ENCODE results near the gene SPRY1. TPM values are rescaled to one million over a fixed set of nuclear protein-coding genes. Genes with fewer than 3 reads are reported as not detected.

The SPRY1 gene
- total RNA-seq, 1 donor from 2014 or later, result 4.8 TPM

- DNase-seq (ENCODE audit: low read depth), result no peak
- no peaks in the 10 kb centered on the region for H3K27me3 ChIP-seq (ENCODE audit: control insufficient read depth, insufficient read depth, low read length)
- TF ChIP-seq CTCF (IDR thresholded peaks at IDR 0.05; ENCODE audit: insufficient read depth, low read length, poor library complexity, severe bottlenecking), result no peak
- no peak overlapping the region for H3K4me3 ChIP-seq (ENCODE audit: low read depth, low read length)
- peaks cover 2% of the 10 kb centered on the region for H3K36me3 ChIP-seq (ENCODE audit: control insufficient read depth, insufficient read depth, low read length)
Observed at GRCh38 chr4:123406872-123407271, 10.3 kb downstream of the SPRY1 start.

GRCh38 chr4:123408471-123409084, 12.0 kb downstream of the SPRY1 start:
- no peak overlapping the region for H3K4me3 ChIP-seq (ENCODE audit: low read depth, low read length)
- TF ChIP-seq CTCF (IDR thresholded peaks at IDR 0.05; ENCODE audit: insufficient read depth, low read length, poor library complexity, severe bottlenecking), result no peak
- no peaks in the 10 kb centered on the region for H3K36me3 ChIP-seq (ENCODE audit: control insufficient read depth, insufficient read depth, low read length)
- no peak for DNase-seq (ENCODE audit: low read depth)
- H3K27me3 ChIP-seq (ENCODE audit: control insufficient read depth, insufficient read depth, low read length), result no peaks in the 10 kb centered on the region

- Histone ChIP-seq H3K27me3 (ENCODE audit: control insufficient read depth, insufficient read depth, low read length) (no peaks in the 10 kb centered on the region), H3K4me3 (ENCODE audit: low read depth, low read length) (no peak overlapping the region), H3K36me3 (ENCODE audit: control insufficient read depth, insufficient read depth, low read length) (no peaks in the 10 kb centered on the region)
- no peak for DNase-seq (ENCODE audit: low read depth)
- TF ChIP-seq CTCF (IDR thresholded peaks at IDR 0.05; ENCODE audit: insufficient read depth, low read length, poor library complexity, severe bottlenecking), result no peak
Observed at GRCh38 chr4:123409334-123409733, 12.7 kb downstream of the SPRY1 start.

- TF ChIP-seq CTCF (IDR thresholded peaks at IDR 0.05; ENCODE audit: insufficient read depth, low read length, poor library complexity, severe bottlenecking), result no peak
- no peak for DNase-seq (ENCODE audit: low read depth)
- Histone ChIP-seq H3K36me3 (ENCODE audit: control insufficient read depth, insufficient read depth, low read length) (no peaks in the 10 kb centered on the region), H3K27me3 (ENCODE audit: control insufficient read depth, insufficient read depth, low read length) (no peaks in the 10 kb centered on the region), H3K4me3 (ENCODE audit: low read depth, low read length) (no peak overlapping the region)
Observed at GRCh38 chr4:123411514-123411913, 14.9 kb downstream of the SPRY1 start.

- DNase-seq (ENCODE audit: low read depth), result no peak
- no peaks in the 10 kb centered on the region for H3K27me3 ChIP-seq (ENCODE audit: control insufficient read depth, insufficient read depth, low read length)
- no peak for TF ChIP-seq CTCF (IDR thresholded peaks at IDR 0.05; ENCODE audit: insufficient read depth, low read length, poor library complexity, severe bottlenecking)
- H3K4me3 ChIP-seq (ENCODE audit: low read depth, low read length), result no peak overlapping the region
- H3K36me3 ChIP-seq (ENCODE audit: control insufficient read depth, insufficient read depth, low read length), result no peaks in the 10 kb centered on the region
Observed at GRCh38 chr4:123412091-123412505, 15.5 kb downstream of the SPRY1 start.

All from kidney epithelial cell (primary cell).